GM12865 (cell line): ENCODE data around the gene GDNF.

Source experiments
- DNase-seq: peaks from one replicate; pipeline ENCODE4 v3.0.0; 2010; ENCODE audit warnings: low read depth
- H3K4me3 ChIP-seq: 2 replicates; pipeline ENCODE4 v1.5.1; 2011; ENCODE audit warnings: mild to moderate bottlenecking, low read depth, low read length, control low read depth
- TF ChIP-seq, protein P1 (sequence below): IDR thresholded peaks from 2 replicates; pipeline ENCODE4 v1.5.1; 2011; ENCODE audit warnings: low read length, control low read depth, low read depth, inconsistent platforms; ENCODE audit not compliant: insufficient read depth; ENCODE audit errors: missing control alignments

GDNF gene

GRCh38 chr5:37810311-37810710 lies 29.5 kb downstream of the GDNF start:
- TF ChIP-seq, protein P1, sequence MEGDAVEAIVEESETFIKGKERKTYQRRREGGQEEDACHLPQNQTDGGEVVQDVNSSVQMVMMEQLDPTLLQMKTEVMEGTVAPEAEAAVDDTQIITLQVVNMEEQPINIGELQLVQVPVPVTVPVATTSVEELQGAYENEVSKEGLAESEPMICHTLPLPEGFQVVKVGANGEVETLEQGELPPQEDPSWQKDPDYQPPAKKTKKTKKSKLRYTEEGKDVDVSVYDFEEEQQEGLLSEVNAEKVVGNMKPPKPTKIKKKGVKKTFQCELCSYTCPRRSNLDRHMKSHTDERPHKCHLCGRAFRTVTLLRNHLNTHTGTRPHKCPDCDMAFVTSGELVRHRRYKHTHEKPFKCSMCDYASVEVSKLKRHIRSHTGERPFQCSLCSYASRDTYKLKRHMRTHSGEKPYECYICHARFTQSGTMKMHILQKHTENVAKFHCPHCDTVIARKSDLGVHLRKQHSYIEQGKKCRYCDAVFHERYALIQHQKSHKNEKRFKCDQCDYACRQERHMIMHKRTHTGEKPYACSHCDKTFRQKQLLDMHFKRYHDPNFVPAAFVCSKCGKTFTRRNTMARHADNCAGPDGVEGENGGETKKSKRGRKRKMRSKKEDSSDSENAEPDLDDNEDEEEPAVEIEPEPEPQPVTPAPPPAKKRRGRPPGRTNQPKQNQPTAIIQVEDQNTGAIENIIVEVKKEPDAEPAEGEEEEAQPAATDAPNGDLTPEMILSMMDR: no peak
- no peak overlapping the region for H3K4me3 ChIP-seq

DNA sequence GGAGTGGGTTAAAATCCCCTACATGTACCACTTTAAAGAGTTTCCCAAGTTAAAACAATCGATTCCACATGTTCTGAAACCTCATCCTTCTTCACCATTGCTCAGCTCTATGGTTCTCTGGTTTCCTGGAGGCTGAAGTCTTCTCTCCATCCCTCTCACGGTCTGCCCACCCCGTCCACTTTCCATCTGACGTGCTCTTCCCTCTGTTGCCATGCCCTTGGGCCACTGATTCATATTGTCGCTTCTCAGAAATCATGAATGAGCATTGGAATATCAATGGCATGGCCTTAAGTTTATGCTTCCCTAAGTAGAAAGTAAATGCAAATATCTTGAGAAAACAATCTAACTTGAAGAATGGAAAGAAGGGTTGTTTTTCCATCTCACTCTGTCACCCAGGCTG lies 30.9 kb downstream of the GDNF start:
- DNase-seq: no peak
- no peak overlapping the region for H3K4me3 ChIP-seq
- TF ChIP-seq, protein P1: no peak

More at GRCh38 chr5:37810311-37810710, 29.5 kb downstream of the GDNF start:
- DNase-seq: no peak

DNA sequence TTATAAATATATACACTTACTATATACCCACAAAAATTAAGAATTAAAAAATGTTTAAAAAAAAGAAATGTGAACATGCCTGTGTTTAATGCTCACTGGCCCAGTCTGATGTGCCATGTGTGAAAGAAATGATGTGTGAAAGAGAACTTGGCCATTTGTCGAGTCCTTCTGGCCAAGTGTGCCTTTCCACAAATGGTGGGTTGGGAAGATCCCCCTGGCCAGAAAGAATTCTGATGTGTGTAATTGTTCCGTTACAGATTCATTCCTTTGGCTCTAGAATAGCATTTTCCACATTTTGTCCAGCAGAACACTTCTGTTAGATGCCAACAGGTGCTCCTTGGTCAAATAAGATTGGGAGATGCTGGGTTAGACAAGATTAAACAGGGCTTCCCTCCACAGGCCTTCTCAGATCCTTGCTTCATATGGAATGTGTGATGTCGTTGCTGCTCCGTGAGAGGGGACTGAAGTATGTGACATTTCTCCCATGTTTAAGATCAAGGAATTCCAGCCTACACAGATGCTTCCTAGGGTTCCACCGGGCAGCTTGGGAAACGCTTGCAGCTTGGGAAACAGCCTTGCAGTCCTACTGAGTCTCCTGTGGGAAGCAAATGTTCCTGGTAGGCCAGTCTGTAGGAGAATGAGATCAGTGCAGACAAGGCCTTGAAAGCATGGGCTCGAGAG lies 32.1 kb downstream of the GDNF start:
- DNase-seq: no peak
- H3K4me3 ChIP-seq: no peak overlapping the region
- TF ChIP-seq, protein P1: no peak

- TF ChIP-seq, protein P1: no peak
- DNase-seq: peak; percentile 41
- no peak overlapping the region for H3K4me3 ChIP-seq
Observed at GRCh38 chr5:37807015-37807414, 32.8 kb downstream of the GDNF start.

- TF ChIP-seq, protein P1: no peak
- DNase-seq: no peak
- H3K4me3 ChIP-seq: no peak overlapping the region
Observed at GRCh38 chr5:37806476-37806875, 33.4 kb downstream of the GDNF start.

DNA sequence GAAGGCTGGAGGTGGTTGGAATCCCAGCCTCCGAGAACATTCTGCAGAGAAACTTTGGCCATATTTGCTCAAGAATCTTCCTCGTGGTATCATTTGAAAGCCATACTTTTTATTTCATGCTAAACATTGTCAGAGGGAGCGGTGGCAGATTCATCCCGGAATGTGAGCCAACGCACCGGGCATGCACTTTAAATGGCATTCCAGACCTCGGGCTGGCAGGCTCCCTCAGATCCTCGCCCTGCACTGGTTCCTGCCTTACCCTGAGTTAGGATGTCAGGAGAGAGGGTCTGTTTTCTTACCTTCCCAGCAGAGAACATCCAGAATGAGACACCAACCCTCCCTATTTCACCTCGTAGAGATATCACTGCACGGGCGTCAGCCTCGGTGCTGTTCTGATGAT lies 33.8 kb downstream of the GDNF start:
- DNase-seq: no peak
- TF ChIP-seq, protein P1: no peak
- no peak overlapping the region for H3K4me3 ChIP-seq

DNA sequence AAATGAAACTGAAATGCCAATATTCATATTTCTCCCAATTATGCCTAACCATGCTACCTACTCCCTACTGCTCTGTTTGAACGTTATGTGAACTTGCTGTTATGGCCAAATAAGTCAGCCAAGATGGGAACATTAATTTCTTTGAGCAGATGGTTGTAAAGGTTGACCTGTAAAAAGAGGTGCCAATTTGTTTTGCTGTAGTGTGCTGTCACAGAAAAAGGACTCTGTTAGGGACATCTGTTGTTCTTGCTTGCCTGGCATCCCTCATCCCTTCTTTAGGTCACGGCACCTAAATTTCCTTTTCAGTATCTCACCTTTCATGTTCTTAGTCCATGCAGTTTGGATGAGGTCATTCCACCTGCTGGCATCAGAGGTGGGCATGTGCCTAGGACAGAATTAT lies 35.4 kb downstream of the GDNF start:
- no peak overlapping the region for H3K4me3 ChIP-seq
- TF ChIP-seq, protein P1: no peak
- DNase-seq: no peak
